Measurements from ENCODE around the gene HEATR5A. TPM values are rescaled to one million over a fixed set of nuclear protein-coding genes. Genes with fewer than 3 reads are reported as not detected.

The HEATR5A gene
- total and polyA plus RNA-seq, 2 experiments from 2014 or later: 25.8 to 32.5 TPM

GRCh38 chr14:31402764-31403439, 17.4 kb downstream of the HEATR5A start (continued):
- TF ChIP-seq ZNF462 (CRISPR knock-in tag; IDR thresholded peaks at IDR 0.05) (no peak), JUNB (IDR thresholded peaks at IDR 0.05; ENCODE audit: unreplicated experiment) (no peak), EZH2 (IDR thresholded peaks at IDR 0.05; ENCODE audit: low read depth, unreplicated experiment) (no peak), ETS1 (IDR thresholded peaks at IDR 0.05) (no peak), CTCF (conservative IDR thresholded peaks at IDR 0.05; ENCODE audit: low read depth in 2 of 2) (no peak), STAT1 (IDR thresholded peaks at IDR 0.05; ENCODE audit: unreplicated experiment) (no peak), ZNF331 (CRISPR knock-in tag; IDR thresholded peaks at IDR 0.05; ENCODE audit: low read depth) (no peak), CREB1 (CRISPR knock-in tag; IDR thresholded peaks at IDR 0.05; ENCODE audit: low read depth) (no peak)
- TF ChIP-seq, protein P1, sequence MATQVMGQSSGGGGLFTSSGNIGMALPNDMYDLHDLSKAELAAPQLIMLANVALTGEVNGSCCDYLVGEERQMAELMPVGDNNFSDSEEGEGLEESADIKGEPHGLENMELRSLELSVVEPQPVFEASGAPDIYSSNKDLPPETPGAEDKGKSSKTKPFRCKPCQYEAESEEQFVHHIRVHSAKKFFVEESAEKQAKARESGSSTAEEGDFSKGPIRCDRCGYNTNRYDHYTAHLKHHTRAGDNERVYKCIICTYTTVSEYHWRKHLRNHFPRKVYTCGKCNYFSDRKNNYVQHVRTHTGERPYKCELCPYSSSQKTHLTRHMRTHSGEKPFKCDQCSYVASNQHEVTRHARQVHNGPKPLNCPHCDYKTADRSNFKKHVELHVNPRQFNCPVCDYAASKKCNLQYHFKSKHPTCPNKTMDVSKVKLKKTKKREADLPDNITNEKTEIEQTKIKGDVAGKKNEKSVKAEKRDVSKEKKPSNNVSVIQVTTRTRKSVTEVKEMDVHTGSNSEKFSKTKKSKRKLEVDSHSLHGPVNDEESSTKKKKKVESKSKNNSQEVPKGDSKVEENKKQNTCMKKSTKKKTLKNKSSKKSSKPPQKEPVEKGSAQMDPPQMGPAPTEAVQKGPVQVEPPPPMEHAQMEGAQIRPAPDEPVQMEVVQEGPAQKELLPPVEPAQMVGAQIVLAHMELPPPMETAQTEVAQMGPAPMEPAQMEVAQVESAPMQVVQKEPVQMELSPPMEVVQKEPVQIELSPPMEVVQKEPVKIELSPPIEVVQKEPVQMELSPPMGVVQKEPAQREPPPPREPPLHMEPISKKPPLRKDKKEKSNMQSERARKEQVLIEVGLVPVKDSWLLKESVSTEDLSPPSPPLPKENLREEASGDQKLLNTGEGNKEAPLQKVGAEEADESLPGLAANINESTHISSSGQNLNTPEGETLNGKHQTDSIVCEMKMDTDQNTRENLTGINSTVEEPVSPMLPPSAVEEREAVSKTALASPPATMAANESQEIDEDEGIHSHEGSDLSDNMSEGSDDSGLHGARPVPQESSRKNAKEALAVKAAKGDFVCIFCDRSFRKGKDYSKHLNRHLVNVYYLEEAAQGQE (IDR thresholded peaks at IDR 0.05; ENCODE audit: unreplicated experiment): no peak

All from GM23338 (cell line).